Activated CD4-positive, alpha-beta memory T cell treated with anti-CD3 and anti-CD28 coated beads for 36 hours (primary cell): ENCODE data around the gene NF1. TPM values are rescaled to one million over a fixed set of nuclear protein-coding genes. Genes with fewer than 3 reads are reported as not detected.

Source experiments
- CTCF ChIA-PET: fragments of 350-600 bp; sonication (Branson Sonifier 250); formaldehyde crosslinking; loops from one replicate; lab custom pipeline; 2021; ENCODE audit warnings: antibody characterized with exemption, inconsistent platforms; lab: Charles Lee
- POLR2A ChIA-PET: fragments of 350-600 bp; sonication (Branson Sonifier 250); formaldehyde crosslinking; loops from one replicate; lab custom pipeline; 2021; ENCODE audit warnings: antibody characterized with exemption; lab: Charles Lee
- DNase-seq: peaks from one replicate; pipeline ENCODE4 v3.0.0-alpha.2; 2020
- H3K27ac Mint-ChIP-seq: one replicate; pipeline ENCODE4 v1.8.0; 2021; ENCODE audit warnings: mixed read lengths
- H3K27me3 Mint-ChIP-seq: one replicate; pipeline ENCODE4 v1.8.0; 2021; ENCODE audit warnings: mixed read lengths
- H3K36me3 Mint-ChIP-seq: one replicate; pipeline ENCODE4 v1.8.0; 2021; ENCODE audit warnings: mixed read lengths
- H3K4me1 Mint-ChIP-seq: one replicate; pipeline ENCODE4 v1.8.0; 2021; ENCODE audit warnings: low read depth, mixed read lengths
- H3K4me3 Mint-ChIP-seq: one replicate; pipeline ENCODE4 v1.8.0; 2021; ENCODE audit warnings: mild to moderate bottlenecking, mixed read lengths
- H3K9me3 Mint-ChIP-seq: one replicate; pipeline ENCODE4 v1.8.0; 2021; ENCODE audit warnings: mixed read lengths
- intact Hi-C: fragments of 100-400 bp; cut with micrococcal nuclease; formaldehyde crosslinking; loops from one replicate; pipeline ENCODE4 v1.15.1; 2023
- total RNA-seq, 2 experiments: library from RNA; stranded (reverse); gene quantifications; one replicate each; pipeline ENCODE4 v1.2.3, GENCODE V29; 2021

NF1 gene
- total RNA-seq, 2 experiments from 2014 or later: 26.5 to 27.0 TPM

DNA sequence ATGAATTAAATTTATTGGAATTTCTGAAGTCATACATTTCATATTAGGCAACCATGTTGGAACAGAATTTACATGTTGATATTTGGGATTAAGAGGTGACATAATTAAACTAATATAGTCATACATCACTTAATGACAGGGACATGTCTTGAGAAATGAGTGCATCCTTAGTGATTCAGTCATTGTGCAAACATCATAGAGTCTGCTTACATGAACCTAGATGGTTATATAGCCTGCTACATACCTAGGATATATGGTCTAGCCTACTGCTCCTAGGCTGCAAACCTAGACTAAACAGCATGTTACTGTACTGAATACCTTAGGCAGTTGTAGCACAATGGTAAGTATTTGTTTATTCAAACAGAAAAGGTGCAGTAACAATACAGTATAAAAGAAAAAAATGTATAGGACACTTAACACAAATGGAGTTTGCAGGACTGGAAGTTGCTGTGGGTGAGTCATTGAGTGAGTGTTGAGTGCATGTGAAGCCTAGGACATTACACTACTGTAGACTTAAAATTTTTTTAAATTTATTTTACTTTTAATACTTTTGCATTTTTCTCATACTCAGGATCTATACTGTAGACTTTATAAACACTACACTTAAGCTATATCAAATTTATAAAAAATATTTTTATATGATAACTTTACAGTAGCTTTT is 116.7 kb downstream of the NF1 start:
- no peaks in the 10 kb centered on the region for H3K9me3 Mint-ChIP-seq
- ChIA-PET CTCF (interaction anchor here (0.6 kb wide), 1 partner anchor 210 kb away, joined by 3 read pairs; no protein-coding TSS in a partner anchor), POLR2A (no interaction called here)
- no peak overlapping the region for H3K4me3 Mint-ChIP-seq
- H3K27me3 Mint-ChIP-seq: no peaks in the 10 kb centered on the region
- H3K36me3 Mint-ChIP-seq: no peaks in the 10 kb centered on the region
- no peak for DNase-seq
- no peaks in the 10 kb centered on the region for H3K4me1 Mint-ChIP-seq
- intact Hi-C loops: loop anchor here (10.0 kb wide), 1 partner anchor 117 kb away; the partner anchor contains the start of gene NF1
- no peak overlapping the region for H3K27ac Mint-ChIP-seq

DNA sequence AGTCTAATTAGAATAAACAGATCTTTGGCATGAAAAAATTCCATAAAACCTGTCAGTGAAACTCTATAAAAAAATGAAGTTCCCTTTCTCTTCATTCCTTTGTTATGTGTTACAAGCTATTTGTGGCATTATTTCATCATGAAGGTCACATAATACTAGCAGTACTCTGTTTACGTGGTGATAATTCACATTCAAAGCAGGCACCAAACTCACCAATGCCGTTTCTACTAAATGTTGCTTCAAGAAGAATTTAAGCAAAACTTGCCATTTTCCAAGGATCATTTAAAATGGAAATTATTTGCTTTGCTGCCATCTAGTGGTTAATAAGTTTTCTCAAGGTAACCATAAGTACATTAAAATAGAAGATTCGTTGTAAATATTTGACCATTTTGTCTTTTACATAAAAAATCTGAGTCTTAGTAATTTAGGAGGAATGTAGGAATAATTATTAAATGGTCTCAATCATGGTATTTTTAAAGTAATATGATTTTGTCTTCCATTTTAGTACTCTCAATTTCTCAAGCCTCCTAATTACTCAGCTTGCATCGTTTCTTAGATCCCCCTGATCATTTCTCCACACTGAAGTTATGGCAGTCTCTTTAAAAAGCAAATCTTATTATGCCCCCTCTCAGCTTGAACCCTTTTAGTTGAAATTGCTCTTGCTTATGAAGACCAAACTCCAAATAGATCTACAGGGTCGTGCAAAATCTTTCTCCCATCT is 121.4 kb downstream of the NF1 start:
- ChIA-PET CTCF (interaction anchor here (0.6 to 4.5 kb wide), 24 partner anchors 22 to 738 kb away, joined by 3 to 26 read pairs (median 3); partner anchors contain the start of gene RNF135), POLR2A (interaction anchor here (1.0 kb wide), 1 partner anchor 208 kb away, joined by 4 read pairs; no protein-coding TSS in a partner anchor)
- H3K27ac Mint-ChIP-seq: no peak overlapping the region
- DNase-seq: no peak
- no peaks in the 10 kb centered on the region for H3K9me3 Mint-ChIP-seq
- no peaks in the 10 kb centered on the region for H3K4me1 Mint-ChIP-seq
- no peak overlapping the region for H3K4me3 Mint-ChIP-seq
- H3K27me3 Mint-ChIP-seq: no peaks in the 10 kb centered on the region
- peaks cover 2% of the 10 kb centered on the region for H3K36me3 Mint-ChIP-seq
- intact Hi-C loops: loop anchor here (2.0 to 10.0 kb wide), 3 partner anchors 121 to 203 kb away; partner anchors contain the start of gene NF1

DNA sequence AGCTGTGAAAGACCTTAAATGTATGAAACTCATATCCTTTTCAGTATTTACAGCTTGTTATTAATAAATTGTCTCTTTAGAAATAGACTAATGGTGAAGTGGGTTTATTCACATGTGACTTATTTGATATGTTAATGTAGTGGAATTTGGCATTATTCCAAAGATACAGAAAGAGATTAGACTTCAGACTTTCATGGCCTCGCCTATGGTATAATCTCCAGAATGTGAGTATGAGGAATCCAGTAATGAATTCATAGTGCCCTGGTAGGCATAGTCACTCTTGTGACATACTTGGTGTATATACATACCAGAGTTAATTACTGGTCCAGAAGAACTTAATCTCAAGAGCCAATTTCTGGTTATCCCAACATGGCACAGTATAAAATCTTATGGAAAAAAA is 129.6 kb downstream of the NF1 start:
- H3K27ac Mint-ChIP-seq: no peak overlapping the region
- POLR2A ChIA-PET: no interaction called here

DNA sequence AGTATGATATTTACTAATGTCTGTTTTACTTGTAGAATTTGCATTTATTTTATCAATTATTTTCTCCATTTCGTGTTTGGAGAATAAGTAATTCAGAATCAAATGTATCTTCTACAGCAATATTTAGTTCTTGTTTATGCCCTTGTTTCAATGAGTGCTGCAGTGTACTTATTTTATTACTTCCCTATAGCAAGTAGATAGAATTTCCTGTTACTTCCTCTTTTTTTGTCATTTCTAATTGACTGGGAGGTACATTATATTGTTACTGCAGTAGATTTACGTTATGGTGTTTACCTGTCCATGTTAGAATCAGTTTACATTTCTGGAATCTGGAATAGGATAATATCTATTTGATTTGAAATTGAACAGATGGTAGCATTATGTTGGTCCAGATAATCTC is 131.1 kb downstream of the NF1 start:
- Mint-ChIP-seq H3K9me3 (no peaks in the 10 kb centered on the region), H3K27ac (no peak overlapping the region), H3K4me1 (peaks cover 2% of the 10 kb centered on the region), H3K36me3 (peaks cover 2% of the 10 kb centered on the region), H3K27me3 (no peaks in the 10 kb centered on the region), H3K4me3 (no peak overlapping the region)
- DNase-seq: no peak
- ChIA-PET CTCF (no interaction called here), POLR2A (no interaction called here)
- intact Hi-C loops: no loop called here

More for the DNA sequence above, 129.6 kb downstream of the NF1 start:
- peaks cover 2% of the 10 kb centered on the region for H3K4me1 Mint-ChIP-seq
- H3K36me3 Mint-ChIP-seq: peaks cover 2% of the 10 kb centered on the region
- CTCF ChIA-PET: interaction anchor here (1.8 kb wide), 1 partner anchor 10 kb away, joined by 4 read pairs; no protein-coding TSS in a partner anchor
- DNase-seq: no peak
- no peaks in the 10 kb centered on the region for H3K9me3 Mint-ChIP-seq
- H3K4me3 Mint-ChIP-seq: no peak overlapping the region
- intact Hi-C loops: no loop called here
- H3K27me3 Mint-ChIP-seq: no peaks in the 10 kb centered on the region

DNA sequence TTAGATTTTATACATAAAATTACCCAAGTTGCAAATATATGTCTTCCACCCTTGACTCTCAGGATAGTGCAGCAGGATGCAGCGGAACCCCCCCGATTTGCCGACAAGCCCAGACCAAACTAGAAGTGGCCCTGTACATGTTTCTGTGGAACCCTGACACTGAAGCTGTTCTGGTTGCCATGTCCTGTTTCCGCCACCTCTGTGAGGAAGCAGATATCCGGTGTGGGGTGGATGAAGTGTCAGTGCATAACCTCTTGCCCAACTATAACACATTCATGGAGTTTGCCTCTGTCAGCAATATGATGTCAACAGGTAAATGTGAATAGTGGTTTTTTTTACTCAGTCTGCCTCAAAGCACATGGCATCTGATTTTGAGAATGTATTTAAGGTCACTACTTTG is 131.6 kb downstream of the NF1 start:
- H3K27me3 Mint-ChIP-seq: no peaks in the 10 kb centered on the region
- H3K4me3 Mint-ChIP-seq: no peak overlapping the region
- no peaks in the 10 kb centered on the region for H3K9me3 Mint-ChIP-seq
- peaks cover 2% of the 10 kb centered on the region for H3K36me3 Mint-ChIP-seq
- CTCF ChIA-PET: interaction anchor here (1.3 kb wide), 1 partner anchor 13 kb away, joined by 4 read pairs; no protein-coding TSS in a partner anchor
- POLR2A ChIA-PET: no interaction called here
- DNase-seq: no peak
- H3K4me1 Mint-ChIP-seq: peaks cover 2% of the 10 kb centered on the region
- H3K27ac Mint-ChIP-seq: peak overlapping the region; percentile 10
- intact Hi-C loops: no loop called here

DNA sequence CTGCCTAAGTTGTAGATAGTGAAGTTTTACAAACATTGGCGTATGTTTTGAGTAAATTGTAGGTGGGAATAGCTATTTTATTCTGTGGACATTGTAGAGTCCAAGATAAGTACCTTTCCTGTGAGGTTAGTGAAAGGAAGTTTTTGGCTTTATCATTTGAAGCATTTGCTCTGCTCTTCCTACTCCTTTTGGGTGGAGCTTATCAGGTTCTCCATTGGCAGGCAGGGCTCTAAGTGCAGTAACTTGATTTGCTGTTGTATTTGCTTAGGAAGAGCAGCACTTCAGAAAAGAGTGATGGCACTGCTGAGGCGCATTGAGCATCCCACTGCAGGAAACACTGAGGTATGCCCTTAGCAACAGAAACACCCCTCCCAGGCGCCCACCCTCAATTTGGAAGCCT is 132.2 kb downstream of the NF1 start:
- intact Hi-C loops: no loop called here

DNA sequence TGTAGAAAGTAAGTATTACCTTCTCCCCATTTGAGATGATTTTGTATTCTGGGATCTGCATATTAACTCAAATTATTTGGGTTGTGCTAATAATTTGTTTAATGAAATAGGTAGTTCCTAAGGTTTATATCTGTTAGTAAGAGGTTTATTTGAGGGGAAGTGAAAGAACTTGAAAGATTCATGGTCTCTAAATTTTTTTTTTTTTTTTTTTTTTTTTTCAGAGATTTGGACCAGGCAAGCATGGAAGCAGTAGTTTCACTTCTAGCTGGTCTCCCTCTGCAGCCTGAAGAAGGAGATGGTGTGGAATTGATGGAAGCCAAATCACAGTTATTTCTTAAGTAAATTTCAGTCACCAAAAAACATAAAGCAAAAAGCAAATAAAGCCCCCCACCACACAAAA is 137.1 kb downstream of the NF1 start:
- no peak overlapping the region for H3K4me3 Mint-ChIP-seq
- DNase-seq: no peak
- POLR2A ChIA-PET: no interaction called here
- CTCF ChIA-PET: no interaction called here
- no peaks in the 10 kb centered on the region for H3K4me1 Mint-ChIP-seq
- H3K36me3 Mint-ChIP-seq: peaks cover 8% of the 10 kb centered on the region
- no peak overlapping the region for H3K27ac Mint-ChIP-seq
- H3K9me3 Mint-ChIP-seq: no peaks in the 10 kb centered on the region
- intact Hi-C loops: no loop called here
- H3K27me3 Mint-ChIP-seq: no peaks in the 10 kb centered on the region

More for the DNA sequence above, 132.2 kb downstream of the NF1 start:
- no peaks in the 10 kb centered on the region for H3K27me3 Mint-ChIP-seq
- H3K4me3 Mint-ChIP-seq: no peak overlapping the region
- H3K36me3 Mint-ChIP-seq: peaks cover 5% of the 10 kb centered on the region
- no peak for DNase-seq
- POLR2A ChIA-PET: no interaction called here
- CTCF ChIA-PET: interaction anchor here (0.6 to 1.3 kb wide), 3 partner anchors 12 to 283 kb away, joined by 3 to 4 read pairs (median 4); no protein-coding TSS in a partner anchor
- no peaks in the 10 kb centered on the region for H3K9me3 Mint-ChIP-seq
- H3K27ac Mint-ChIP-seq: no peak overlapping the region
- peaks cover 2% of the 10 kb centered on the region for H3K4me1 Mint-ChIP-seq

DNA sequence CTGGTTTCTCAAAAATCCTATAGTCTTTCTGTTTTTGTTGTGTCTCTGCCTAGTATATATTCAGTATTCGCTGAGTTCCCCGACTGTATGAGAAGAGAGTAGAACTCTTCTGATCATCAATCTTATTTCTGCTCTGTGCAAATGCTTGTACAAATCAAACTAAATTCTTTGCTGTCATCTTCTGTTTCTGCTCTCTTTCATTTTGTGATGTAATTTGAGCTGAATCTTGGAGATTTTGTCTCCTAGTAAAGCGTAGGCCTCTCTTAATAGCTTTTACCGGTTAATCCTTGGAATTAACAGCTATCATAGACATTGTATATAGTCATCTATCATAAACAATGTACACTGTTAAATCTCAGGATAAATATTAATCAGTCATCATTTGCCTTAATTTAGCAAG is 140.3 kb downstream of the NF1 start:
- H3K27me3 Mint-ChIP-seq: no peaks in the 10 kb centered on the region
- no peak overlapping the region for H3K4me3 Mint-ChIP-seq
- no peaks in the 10 kb centered on the region for H3K4me1 Mint-ChIP-seq
- intact Hi-C loops: no loop called here
- ChIA-PET POLR2A (no interaction called here), CTCF (interaction anchor here (0.8 kb wide), 1 partner anchor 138 kb away, joined by 3 read pairs; no protein-coding TSS in a partner anchor)
- no peak overlapping the region for H3K27ac Mint-ChIP-seq
- no peak for DNase-seq
- peaks cover 8% of the 10 kb centered on the region for H3K36me3 Mint-ChIP-seq
- H3K9me3 Mint-ChIP-seq: no peaks in the 10 kb centered on the region

DNA sequence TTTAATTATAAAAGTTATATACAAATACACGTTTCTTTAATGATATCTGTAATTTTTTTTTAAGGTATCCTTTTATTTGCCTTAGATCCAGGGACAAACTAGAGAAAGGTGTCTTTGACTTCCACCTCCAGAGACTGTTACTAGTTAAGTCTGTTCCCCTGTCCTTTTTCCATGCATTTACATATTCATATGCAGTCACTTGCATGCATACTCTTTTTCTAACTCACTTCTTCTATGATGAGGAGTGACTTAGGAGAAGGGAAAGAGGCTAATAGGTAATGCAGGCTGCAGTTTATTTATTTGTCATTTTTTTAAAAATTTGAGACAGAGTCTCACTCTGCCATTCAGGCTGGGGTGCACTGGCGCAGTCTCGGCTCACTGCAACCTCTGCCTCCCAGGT is 141.4 kb downstream of the NF1 start:
- DNase-seq: no peak
- Mint-ChIP-seq H3K4me3 (no peak overlapping the region), H3K27me3 (no peaks in the 10 kb centered on the region), H3K4me1 (peaks cover under 1% of the 10 kb centered on the region), H3K9me3 (no peaks in the 10 kb centered on the region), H3K36me3 (peaks cover 12% of the 10 kb centered on the region), H3K27ac (no peak overlapping the region)
- ChIA-PET POLR2A (no interaction called here), CTCF (no interaction called here)
- intact Hi-C loops: no loop called here

DNA sequence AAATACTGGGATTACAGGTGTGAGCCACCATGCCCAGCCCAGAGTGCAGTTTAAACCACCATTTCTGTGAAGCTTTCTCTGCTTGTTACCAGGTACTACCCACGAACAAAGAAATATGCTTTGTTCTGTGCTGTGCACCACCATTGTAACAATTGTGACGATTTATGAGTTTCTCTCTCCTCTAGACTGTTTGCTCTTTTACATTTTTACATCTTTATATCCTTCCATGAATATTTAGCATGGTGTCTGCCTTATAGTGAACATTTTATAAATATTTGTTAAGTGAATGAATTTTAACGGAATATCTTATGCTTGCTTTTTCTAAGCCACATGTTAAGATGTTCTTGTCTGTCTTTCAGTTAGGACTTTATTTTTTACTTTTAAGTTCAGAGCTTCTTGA is 141.9 kb downstream of the NF1 start:
- H3K27ac Mint-ChIP-seq: no peak overlapping the region
- H3K36me3 Mint-ChIP-seq: peaks cover 13% of the 10 kb centered on the region
- no peaks in the 10 kb centered on the region for H3K27me3 Mint-ChIP-seq
- DNase-seq: no peak
- intact Hi-C loops: no loop called here
- H3K9me3 Mint-ChIP-seq: no peaks in the 10 kb centered on the region
- ChIA-PET POLR2A (no interaction called here), CTCF (interaction anchor here (0.6 kb wide), 1 partner anchor 1356 kb away, joined by 3 read pairs; no protein-coding TSS in a partner anchor)
- peaks cover 5% of the 10 kb centered on the region for H3K4me1 Mint-ChIP-seq
- H3K4me3 Mint-ChIP-seq: no peak overlapping the region

DNA sequence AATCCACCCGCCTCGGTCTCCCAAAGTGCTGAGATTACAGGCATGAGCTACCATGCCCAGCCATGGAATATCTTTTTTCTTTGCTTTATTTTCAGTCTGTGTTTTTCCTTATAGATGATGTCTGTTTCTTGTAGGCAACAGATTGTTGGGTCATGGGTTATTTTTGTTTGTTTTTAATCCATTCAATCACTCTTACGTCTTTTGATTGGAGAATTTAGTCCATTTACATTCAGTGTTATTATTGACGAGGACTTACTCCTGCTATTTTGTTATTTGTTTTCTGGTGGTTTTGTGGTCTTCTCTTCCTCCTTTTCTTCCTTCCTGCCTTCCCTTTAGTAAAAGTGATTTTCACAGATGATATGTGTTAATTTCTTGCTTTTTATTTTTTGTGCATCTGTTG is 146.3 kb downstream of the NF1 start:
- ChIA-PET POLR2A (no interaction called here), CTCF (interaction anchor here (1.5 kb wide), 1 partner anchor 25 kb away, joined by 4 read pairs; no protein-coding TSS in a partner anchor)
- no peaks in the 10 kb centered on the region for H3K9me3 Mint-ChIP-seq
- H3K27me3 Mint-ChIP-seq: no peaks in the 10 kb centered on the region
- DNase-seq: no peak
- intact Hi-C loops: no loop called here
- H3K4me1 Mint-ChIP-seq: peaks cover 5% of the 10 kb centered on the region
- peaks cover 11% of the 10 kb centered on the region for H3K36me3 Mint-ChIP-seq
- no peak overlapping the region for H3K27ac Mint-ChIP-seq
- H3K4me3 Mint-ChIP-seq: no peak overlapping the region
